K562 (cell line): ENCODE data around the gene ME3. TPM values are rescaled to one million over a fixed set of nuclear protein-coding genes. Genes with fewer than 3 reads are reported as not detected.

Experiments used
- ATAC-seq: fragments of 200-7000 bp; cut with Tn5 transposase; 3 replicates; pipeline ENCODE4 v1.9.1; 2020; ENCODE audit warnings: moderate library complexity
- BruUV-seq: library from RNA; stranded (reverse); fragments of 400-500 nt; replicated peaks from 2 replicates; lab custom pipeline; 2021; lab: Mats Ljungman, UMichigan
- CTCF ChIA-PET: fragments of 300-600 bp; formaldehyde crosslinking; extraction: SDS; loops from one replicate; lab custom pipeline; 2021; ENCODE audit warnings: low intra/inter-chr PET ratio; lab: Yijun Ruan, JAX
- POLR2A ChIA-PET: fragments of 300-600, 350-650 bp; sonication (Branson Sonifier 250); formaldehyde crosslinking; extraction: SDS; loops from one replicate; lab custom pipeline; 2021; ENCODE audit warnings: antibody characterized with exemption, inconsistent platforms; lab: Yijun Ruan, JAX
- DNase-seq, 4 experiments: peaks; one replicate each; pipeline versions ENCODE4 v3.0.0 to v3.0.0-alpha.2; 2011 to 2018; ENCODE audit warnings: low spot score in 3 of 4, mixed read lengths in 3 of 4; ENCODE audit errors: extremely low read depth in 1 of 4
- FAIRE-seq: peaks from 2 replicates; lab custom pipeline; 2011; peaks lifted over from hg19 to GRCh38; lab: Jason Lieb, UNC
- H2AFZ ChIP-seq: 2 replicates; pipeline ENCODE4 v1.6.0; 2011; ENCODE audit warnings: low read depth, low read length, control low read depth, inconsistent platforms
- H3K27ac ChIP-seq: fragments of 200-600 bp; 3 replicates; pipeline ENCODE4 v1.8.0; 2011; ENCODE audit warnings: low read depth, mild to moderate bottlenecking, control low read depth, inconsistent platforms, low read length, moderate library complexity, mixed read lengths; ENCODE audit errors: extremely low read depth
- H3K27me3 ChIP-seq, 2 experiments: fragments of 300-600 bp in 1 of 2; 2 replicates in 1 of 2; 3 replicates in 1 of 2; pipeline versions ENCODE4 v1.6.0 to v1.8.0; 2011; ENCODE audit warnings: inconsistent platforms in 2 of 2, low read length in 2 of 2, mild to moderate bottlenecking in 1 of 2, mixed read lengths in 1 of 2, moderate library complexity in 1 of 2; ENCODE audit not compliant: control insufficient read depth in 2 of 2, insufficient read depth in 2 of 2
- H3K36me3 ChIP-seq: fragments of 300-600 bp; 3 replicates; pipeline ENCODE4 v1.8.0; 2011; ENCODE audit warnings: mild to moderate bottlenecking, low read length, inconsistent platforms; ENCODE audit not compliant: control insufficient read depth, insufficient read depth
- H3K4me1 ChIP-seq, 2 experiments: fragments of 200-600 bp in 1 of 2; replicated peaks in 1 of 2; 2 replicates in 1 of 2; 3 replicates in 1 of 2; pipeline versions ENCODE4 v1.5.1 to v1.8.0; 2011; ENCODE audit warnings: inconsistent platforms in 2 of 2, low read length in 2 of 2, mild to moderate bottlenecking in 1 of 2, mixed read lengths in 1 of 2, moderate library complexity in 1 of 2; ENCODE audit not compliant: control insufficient read depth in 2 of 2, insufficient read depth in 2 of 2
- H3K4me2 ChIP-seq: 2 replicates; pipeline ENCODE4 v1.6.1; 2011; ENCODE audit warnings: low read length, control low read depth, inconsistent platforms, mixed read lengths; ENCODE audit not compliant: insufficient read depth
- H3K4me3 ChIP-seq: fragments of 200-600 bp; sonication (generic), shearing (Covaris generic); 2 replicates; pipeline ENCODE4 v1.5.1; 2016; ENCODE audit warnings: control low read depth, inconsistent platforms
- H3K79me2 ChIP-seq: fragments of 200-600 bp; 3 replicates; pipeline ENCODE4 v1.8.0; 2011; ENCODE audit warnings: low read length, inconsistent platforms; ENCODE audit not compliant: control insufficient read depth, insufficient read depth
- H3K9ac ChIP-seq, 2 experiments: 2 replicates each; pipeline versions ENCODE4 v1.6.0 to v1.6.1; 2011; ENCODE audit warnings: low read depth in 2 of 2, low read length in 2 of 2, control low read depth in 1 of 2, inconsistent platforms in 1 of 2, mild to moderate bottlenecking in 1 of 2, mixed read lengths in 1 of 2; ENCODE audit not compliant: insufficient read depth in 1 of 2
- H3K9me1 ChIP-seq: one replicate; pipeline ENCODE4 v1.6.0; 2011; ENCODE audit warnings: inconsistent platforms, mild to moderate bottlenecking, low read length, moderate library complexity; ENCODE audit not compliant: control insufficient read depth, insufficient read depth
- H3K9me3 ChIP-seq: replicated peaks from 2 replicates; pipeline ENCODE4 v1.5.1; 2011; ENCODE audit warnings: low read depth, low read length, inconsistent platforms; ENCODE audit not compliant: control insufficient read depth, insufficient read depth
- H4K20me1 ChIP-seq: replicated peaks from 2 replicates; pipeline ENCODE4 v1.6.1; 2011; ENCODE audit warnings: low read length, inconsistent platforms, mixed read lengths; ENCODE audit not compliant: control insufficient read depth, insufficient read depth
- ARID1B ChIP-seq: fragments of 450-650 bp; IDR thresholded peaks from 2 replicates; pipeline ENCODE4 v1.6.1; 2016; ENCODE audit warnings: antibody characterized with exemption, mild to moderate bottlenecking, inconsistent platforms
- EHMT2 ChIP-seq: fragments of 450-650 bp; IDR thresholded peaks from 2 replicates; pipeline ENCODE4 v1.6.1; 2018; ENCODE audit warnings: antibody characterized with exemption
- EWSR1 ChIP-seq: fragments of 450-650 bp; IDR thresholded peaks from 2 replicates; pipeline ENCODE4 v1.6.1; 2018; ENCODE audit warnings: borderline replicate concordance, mild to moderate bottlenecking, low read depth, moderate library complexity; ENCODE audit not compliant: partially characterized antibody
- KLF6 ChIP-seq: fragments of 250-450 bp; sonication (Bioruptor Pico); IDR thresholded peaks from 2 replicates; pipeline ENCODE4 v1.4.0; 2020; ENCODE audit warnings: mild to moderate bottlenecking, moderate library complexity, borderline replicate concordance
- MYC ChIP-seq, 2 experiments: fragments of 250-450 bp in 1 of 2; sonication (Bioruptor Pico) in 1 of 2; IDR thresholded peaks; 2 replicates each; pipeline versions ENCODE4 v1.5.1 to v1.6.1; 2012 to 2021; ENCODE audit warnings: low read depth in 2 of 2, borderline replicate concordance in 1 of 2, improper control_type of control experiment in 1 of 2, low read length in 1 of 2, mild to moderate bottlenecking in 1 of 2, moderate library complexity in 1 of 2
- NCOA6 ChIP-seq: fragments of 450-650 bp; IDR thresholded peaks from 2 replicates; pipeline ENCODE4 v1.6.1; 2017; ENCODE audit warnings: mild to moderate bottlenecking
- NFE2L1 ChIP-seq: fragments of 450-650 bp; IDR thresholded peaks from 2 replicates; pipeline ENCODE4 v1.6.1; 2016; ENCODE audit warnings: missing genetic modification characterization, low read depth, mild to moderate bottlenecking, missing compliant biosample characterization, moderate library complexity, borderline replicate concordance
- NONO ChIP-seq, 2 experiments: fragments of 200-400 bp in 1 of 2; fragments of 450-650 bp in 1 of 2; formaldehyde crosslinking in 1 of 2; IDR thresholded peaks; 2 replicates each; pipeline ENCODE4 v1.6.1; 2017; ENCODE audit warnings: low read depth in 2 of 2, mild to moderate bottlenecking in 2 of 2, moderate library complexity in 2 of 2, low read length in 1 of 2
- POLR2A ChIP-seq: fragments of 450-650 bp; conservative IDR thresholded peaks from 2 replicates; pipeline ENCODE4 v1.6.1; 2016
- POLR2H ChIP-seq: IDR thresholded peaks from 2 replicates; pipeline ENCODE4 v1.6.1; 2016; ENCODE audit warnings: missing genetic modification characterization, low read depth, mild to moderate bottlenecking, control low read depth, missing compliant biosample characterization, moderate library complexity
- SMARCA4 ChIP-seq: fragments of 450-650 bp; IDR thresholded peaks from 2 replicates; pipeline ENCODE4 v1.6.1; 2016
- ZFP36 ChIP-seq: fragments of 150-350 bp; IDR thresholded peaks from 2 replicates; pipeline ENCODE4 v1.6.1; 2018; ENCODE audit warnings: low read length, low read depth; ENCODE audit not compliant: partially characterized antibody
- ZNF24 ChIP-seq: fragments of 450-650 bp; IDR thresholded peaks from 2 replicates; pipeline ENCODE4 v1.6.1; 2016
- ZNF507 ChIP-seq: conservative IDR thresholded peaks from 2 replicates; pipeline ENCODE4 v1.6.1; 2017; ENCODE audit warnings: missing genetic modification characterization, missing compliant biosample characterization
- ZNF77 ChIP-seq: fragments of 250-450 bp; sonication (Bioruptor Pico); IDR thresholded peaks from 2 replicates; pipeline ENCODE4 v1.5.0; 2020
- ZSCAN29 ChIP-seq: fragments of 450-650 bp; IDR thresholded peaks from 2 replicates; pipeline ENCODE4 v1.6.1; 2017
- WGBS: fragments of 100-300 bp; shearing (Covaris generic); methylation state at CpG from one replicate; pipeline ENCODE4 v1.1.6; 2016; ENCODE audit warnings: low coverage, mixed read lengths; ENCODE audit not compliant: insufficient coverage; ENCODE audit errors: missing lambda C conversion rate; 5-methylcytosine and 5-hydroxymethylcytosine counted together
- in situ Hi-C: fragments of 300-500 bp; cut with MboI; formaldehyde crosslinking; loops from 4 replicates; pipeline ENCODE4 v1.15.0; 2018; ENCODE audit warnings: inconsistent platforms, mixed read lengths
- intact Hi-C: fragments of 100-400 bp; cut with micrococcal nuclease; formaldehyde crosslinking; loops from 2 replicates; pipeline ENCODE4 v1.14.2; 2022
- polyA plus RNA-seq, 8 experiments: library from polyadenylated mRNA; depleted of rRNA in 4 of 8; stranded (reverse) in 5 of 8; unstranded in 3 of 8; fragments of >200 nt; fragmentation: Nextera tagmentation in 2 of 8; fragmentation: Illumina TruSeq in 1 of 8; extraction: Ambion mirVana in 2 of 8; extraction: Trizol in 1 of 8; gene quantifications; 2 replicates each; pipeline versions ENCODE4 v1.2.1 to v1.2.3, GENCODE V29; 2011 to 2014; ENCODE audit warnings: inconsistent platforms in 1 of 8, missing spikeins in 1 of 8
- total RNA-seq, 7 experiments: library from RNA; depleted of rRNA in 6 of 7; stranded (reverse); fragments of >200 nt in 6 of 7; fragmentation: Illumina TruSeq in 2 of 7; extraction: Trizol in 2 of 7; gene quantifications; 2 replicates each; pipeline versions ENCODE4 v1.2.1 to v1.2.3, GENCODE V29; 2011 to 2021; ENCODE audit warnings: low replicate concordance in 1 of 7
- TF ChIP-seq, protein P1 (sequence below), 2 experiments: fragments of 200-800 bp in 1 of 2; sonication (Bioruptor generic) in 1 of 2; sonication (generic) in 1 of 2; formaldehyde crosslinking in 1 of 2; IDR thresholded peaks in 1 of 2; conservative IDR thresholded peaks in 1 of 2; 2 replicates each; pipeline versions ENCODE4 v1.5.0 to v1.6.1; 2016 to 2020; ENCODE audit warnings: missing compliant biosample characterization in 1 of 2, missing genetic modification characterization in 1 of 2, missing genetic modification reagents in 1 of 2
- TF ChIP-seq, protein P2 (sequence below): fragments of 250-450 bp; sonication (Bioruptor Pico); IDR thresholded peaks from 2 replicates; pipeline ENCODE4 v1.4.0; 2020; ENCODE audit warnings: mild to moderate bottlenecking, moderate library complexity

The ME3 gene
- total and polyA plus RNA-seq, 9 of the 15 experiments (the other 6 are each of a cell fraction or from before 2014, with no cell fraction given), result not detected

DNA sequence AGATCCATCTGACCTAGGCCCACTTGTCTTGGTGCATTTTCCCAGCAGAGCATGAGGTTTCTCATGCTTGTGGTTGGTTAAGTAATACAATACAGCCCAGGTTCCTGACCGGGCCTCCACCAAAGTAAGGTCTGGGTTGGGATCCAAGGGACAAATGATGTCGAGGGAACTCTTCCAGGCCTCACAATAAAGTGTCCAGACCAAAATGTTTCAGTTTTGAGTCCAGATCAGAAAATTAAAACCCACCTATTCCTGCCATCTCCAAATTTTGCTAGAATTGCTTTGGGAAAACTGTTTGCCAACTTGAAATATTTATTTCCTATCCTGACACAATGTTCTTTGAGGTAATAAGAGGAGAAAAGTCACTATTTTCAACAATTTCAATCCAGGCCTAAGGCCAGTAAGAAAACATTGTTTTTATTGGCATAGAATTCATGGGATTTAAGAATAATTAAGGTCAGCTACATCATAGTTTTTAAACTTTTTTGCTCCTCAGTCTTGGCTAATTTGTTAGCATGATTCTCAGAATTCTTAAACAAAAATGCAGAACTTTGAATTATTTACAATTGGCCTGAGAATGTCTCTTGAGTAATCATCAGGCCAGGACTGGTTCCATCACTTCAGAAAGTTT, 51.4 kb downstream of the ME3 start:
- POLR2A ChIA-PET, result no interaction called here
- CTCF ChIA-PET, result no interaction called here
- in situ Hi-C loops, result no loop called here
- no peak for TF ChIP-seq ARID1B
- TF ChIP-seq ZFP36, result no peak
- no peak for TF ChIP-seq ZNF77 (CRISPR knock-in tag)
- no peak for TF ChIP-seq SMARCA4
- no peak for TF ChIP-seq ZNF24
- no peak for TF ChIP-seq NONO (IDR thresholded peaks at IDR 0.05; ENCODE audit: low read depth in 2 of 2, low read length in 1 of 2)
- TF ChIP-seq KLF6 (CRISPR knock-in tag), result no peak
- no peak for TF ChIP-seq EHMT2
- no peak for TF ChIP-seq MYC (IDR thresholded peaks at IDR 0.05; ENCODE audit: low read depth, low read length)
- no peak for TF ChIP-seq MYC (CRISPR knock-in tag; IDR thresholded peaks at IDR 0.05; ENCODE audit: borderline replicate concordance, low read depth)
- no peak for TF ChIP-seq NFE2L1
- TF ChIP-seq EWSR1, result no peak
- TF ChIP-seq, protein P1, sequence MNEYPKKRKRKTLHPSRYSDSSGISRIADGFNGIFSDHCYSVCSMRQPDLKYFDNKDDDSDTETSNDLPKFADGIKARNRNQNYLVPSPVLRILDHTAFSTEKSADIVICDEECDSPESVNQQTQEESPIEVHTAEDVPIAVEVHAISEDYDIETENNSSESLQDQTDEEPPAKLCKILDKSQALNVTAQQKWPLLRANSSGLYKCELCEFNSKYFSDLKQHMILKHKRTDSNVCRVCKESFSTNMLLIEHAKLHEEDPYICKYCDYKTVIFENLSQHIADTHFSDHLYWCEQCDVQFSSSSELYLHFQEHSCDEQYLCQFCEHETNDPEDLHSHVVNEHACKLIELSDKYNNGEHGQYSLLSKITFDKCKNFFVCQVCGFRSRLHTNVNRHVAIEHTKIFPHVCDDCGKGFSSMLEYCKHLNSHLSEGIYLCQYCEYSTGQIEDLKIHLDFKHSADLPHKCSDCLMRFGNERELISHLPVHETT (CRISPR knock-in tag; conservative IDR thresholded peaks at IDR 0.05 in 1 of 2, IDR thresholded peaks at IDR 0.05 in 1 of 2), result no peak
- TF ChIP-seq NCOA6, result no peak
- TF ChIP-seq ZSCAN29, result no peak
- TF ChIP-seq POLR2H (tag), result no peak
- TF ChIP-seq ZNF507 (tag), result no peak
- no peak for TF ChIP-seq POLR2A
- TF ChIP-seq, protein P2, sequence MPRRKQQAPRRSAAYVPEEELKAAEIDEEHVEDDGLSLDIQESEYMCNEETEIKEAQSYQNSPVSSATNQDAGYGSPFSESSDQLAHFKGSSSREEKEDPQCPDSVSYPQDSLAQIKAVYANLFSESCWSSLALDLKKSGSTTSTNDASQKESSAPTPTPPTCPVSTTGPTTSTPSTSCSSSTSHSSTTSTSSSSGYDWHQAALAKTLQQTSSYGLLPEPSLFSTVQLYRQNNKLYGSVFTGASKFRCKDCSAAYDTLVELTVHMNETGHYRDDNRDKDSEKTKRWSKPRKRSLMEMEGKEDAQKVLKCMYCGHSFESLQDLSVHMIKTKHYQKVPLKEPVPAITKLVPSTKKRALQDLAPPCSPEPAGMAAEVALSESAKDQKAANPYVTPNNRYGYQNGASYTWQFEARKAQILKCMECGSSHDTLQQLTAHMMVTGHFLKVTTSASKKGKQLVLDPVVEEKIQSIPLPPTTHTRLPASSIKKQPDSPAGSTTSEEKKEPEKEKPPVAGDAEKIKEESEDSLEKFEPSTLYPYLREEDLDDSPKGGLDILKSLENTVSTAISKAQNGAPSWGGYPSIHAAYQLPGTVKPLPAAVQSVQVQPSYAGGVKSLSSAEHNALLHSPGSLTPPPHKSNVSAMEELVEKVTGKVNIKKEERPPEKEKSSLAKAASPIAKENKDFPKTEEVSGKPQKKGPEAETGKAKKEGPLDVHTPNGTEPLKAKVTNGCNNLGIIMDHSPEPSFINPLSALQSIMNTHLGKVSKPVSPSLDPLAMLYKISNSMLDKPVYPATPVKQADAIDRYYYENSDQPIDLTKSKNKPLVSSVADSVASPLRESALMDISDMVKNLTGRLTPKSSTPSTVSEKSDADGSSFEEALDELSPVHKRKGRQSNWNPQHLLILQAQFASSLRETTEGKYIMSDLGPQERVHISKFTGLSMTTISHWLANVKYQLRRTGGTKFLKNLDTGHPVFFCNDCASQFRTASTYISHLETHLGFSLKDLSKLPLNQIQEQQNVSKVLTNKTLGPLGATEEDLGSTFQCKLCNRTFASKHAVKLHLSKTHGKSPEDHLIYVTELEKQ (CRISPR knock-in tag), result no peak

More for the DNA sequence above, 51.4 kb downstream of the ME3 start:
- DNase-seq (no peak), ATAC-seq (no peak), FAIRE-seq (no peak)
- Histone ChIP-seq H3K4me2 (no peak overlapping the region), H3K27me3 (no peaks in the 10 kb centered on the region), H4K20me1 (no peaks in the 10 kb centered on the region), H3K9me1 (no peaks in the 10 kb centered on the region), H3K36me3 (no peaks in the 10 kb centered on the region), H3K4me3 (no peak overlapping the region), H3K27ac (no peak overlapping the region), H2AFZ (no peak overlapping the region), H3K4me1 (no peaks in the 10 kb centered on the region), H3K9me3 (no peaks in the 10 kb centered on the region), H3K9ac (no peak overlapping the region), H3K79me2 (no peaks in the 10 kb centered on the region)
- no TSS peak for BruUV-seq
- intact Hi-C loops, result no loop called here
- WGBS, result 0% methylated on average over 2 of the region's 2 CpGs
